ENCODE data around the gene BCAP29.

DNA sequence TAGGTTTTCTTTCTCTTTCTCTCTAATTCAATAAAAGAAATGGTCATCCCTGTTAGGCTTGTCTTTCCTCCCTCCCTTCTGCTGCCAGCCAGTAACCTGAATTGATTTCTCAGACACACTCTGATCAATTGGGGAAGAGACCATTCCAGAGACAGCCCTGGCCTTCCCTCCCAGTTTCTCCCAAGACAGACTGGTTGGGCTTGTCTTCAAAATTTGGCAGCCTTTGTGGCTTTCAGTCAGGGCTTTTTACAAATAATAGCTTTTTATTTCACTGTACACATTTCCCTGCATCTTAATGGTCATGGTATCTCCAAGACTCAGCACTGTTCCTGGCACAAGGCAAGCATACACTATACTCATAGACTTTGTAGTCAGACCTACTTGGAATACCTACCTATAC, 33.9 kb downstream of the BCAP29 start:
- TF ChIP-seq, protein P1, sequence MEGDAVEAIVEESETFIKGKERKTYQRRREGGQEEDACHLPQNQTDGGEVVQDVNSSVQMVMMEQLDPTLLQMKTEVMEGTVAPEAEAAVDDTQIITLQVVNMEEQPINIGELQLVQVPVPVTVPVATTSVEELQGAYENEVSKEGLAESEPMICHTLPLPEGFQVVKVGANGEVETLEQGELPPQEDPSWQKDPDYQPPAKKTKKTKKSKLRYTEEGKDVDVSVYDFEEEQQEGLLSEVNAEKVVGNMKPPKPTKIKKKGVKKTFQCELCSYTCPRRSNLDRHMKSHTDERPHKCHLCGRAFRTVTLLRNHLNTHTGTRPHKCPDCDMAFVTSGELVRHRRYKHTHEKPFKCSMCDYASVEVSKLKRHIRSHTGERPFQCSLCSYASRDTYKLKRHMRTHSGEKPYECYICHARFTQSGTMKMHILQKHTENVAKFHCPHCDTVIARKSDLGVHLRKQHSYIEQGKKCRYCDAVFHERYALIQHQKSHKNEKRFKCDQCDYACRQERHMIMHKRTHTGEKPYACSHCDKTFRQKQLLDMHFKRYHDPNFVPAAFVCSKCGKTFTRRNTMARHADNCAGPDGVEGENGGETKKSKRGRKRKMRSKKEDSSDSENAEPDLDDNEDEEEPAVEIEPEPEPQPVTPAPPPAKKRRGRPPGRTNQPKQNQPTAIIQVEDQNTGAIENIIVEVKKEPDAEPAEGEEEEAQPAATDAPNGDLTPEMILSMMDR (IDR thresholded peaks at IDR 0.05 in 8 of 11, conservative IDR thresholded peaks at IDR 0.05 in 3 of 11): no peak
- TF ChIP-seq POLR2A (IDR thresholded peaks at IDR 0.05) (no peak), POLR2AphosphoS5 (IDR thresholded peaks at IDR 0.05) (no peak)

All from spleen (tissue), 7 donors.